VCaP (cell line): ENCODE data around the gene GCNT2.
"Not testable (repeated sequence)": the region's sequence is repeated elsewhere in the genome, so short reads cannot be mapped to it uniquely, and the experiment has no call there.

Experiments
- H3K27ac ChIP-seq: fragments of 450-650 bp; 2 replicates; pipeline ENCODE4 v1.5.1; 2017
- TF ChIP-seq, protein P1 (sequence below): fragments of 450-650 bp; conservative IDR thresholded peaks from 2 replicates; pipeline ENCODE4 v1.5.1; 2017; ENCODE audit warnings: mild to moderate bottlenecking, moderate library complexity

Gene GCNT2

GRCh38 chr6:10516953-10517352 lies 4.2 kb upstream of the GCNT2 start:
- TF ChIP-seq, protein P1, sequence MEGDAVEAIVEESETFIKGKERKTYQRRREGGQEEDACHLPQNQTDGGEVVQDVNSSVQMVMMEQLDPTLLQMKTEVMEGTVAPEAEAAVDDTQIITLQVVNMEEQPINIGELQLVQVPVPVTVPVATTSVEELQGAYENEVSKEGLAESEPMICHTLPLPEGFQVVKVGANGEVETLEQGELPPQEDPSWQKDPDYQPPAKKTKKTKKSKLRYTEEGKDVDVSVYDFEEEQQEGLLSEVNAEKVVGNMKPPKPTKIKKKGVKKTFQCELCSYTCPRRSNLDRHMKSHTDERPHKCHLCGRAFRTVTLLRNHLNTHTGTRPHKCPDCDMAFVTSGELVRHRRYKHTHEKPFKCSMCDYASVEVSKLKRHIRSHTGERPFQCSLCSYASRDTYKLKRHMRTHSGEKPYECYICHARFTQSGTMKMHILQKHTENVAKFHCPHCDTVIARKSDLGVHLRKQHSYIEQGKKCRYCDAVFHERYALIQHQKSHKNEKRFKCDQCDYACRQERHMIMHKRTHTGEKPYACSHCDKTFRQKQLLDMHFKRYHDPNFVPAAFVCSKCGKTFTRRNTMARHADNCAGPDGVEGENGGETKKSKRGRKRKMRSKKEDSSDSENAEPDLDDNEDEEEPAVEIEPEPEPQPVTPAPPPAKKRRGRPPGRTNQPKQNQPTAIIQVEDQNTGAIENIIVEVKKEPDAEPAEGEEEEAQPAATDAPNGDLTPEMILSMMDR: no peak
- no peak overlapping the region for H3K27ac ChIP-seq

DNA sequence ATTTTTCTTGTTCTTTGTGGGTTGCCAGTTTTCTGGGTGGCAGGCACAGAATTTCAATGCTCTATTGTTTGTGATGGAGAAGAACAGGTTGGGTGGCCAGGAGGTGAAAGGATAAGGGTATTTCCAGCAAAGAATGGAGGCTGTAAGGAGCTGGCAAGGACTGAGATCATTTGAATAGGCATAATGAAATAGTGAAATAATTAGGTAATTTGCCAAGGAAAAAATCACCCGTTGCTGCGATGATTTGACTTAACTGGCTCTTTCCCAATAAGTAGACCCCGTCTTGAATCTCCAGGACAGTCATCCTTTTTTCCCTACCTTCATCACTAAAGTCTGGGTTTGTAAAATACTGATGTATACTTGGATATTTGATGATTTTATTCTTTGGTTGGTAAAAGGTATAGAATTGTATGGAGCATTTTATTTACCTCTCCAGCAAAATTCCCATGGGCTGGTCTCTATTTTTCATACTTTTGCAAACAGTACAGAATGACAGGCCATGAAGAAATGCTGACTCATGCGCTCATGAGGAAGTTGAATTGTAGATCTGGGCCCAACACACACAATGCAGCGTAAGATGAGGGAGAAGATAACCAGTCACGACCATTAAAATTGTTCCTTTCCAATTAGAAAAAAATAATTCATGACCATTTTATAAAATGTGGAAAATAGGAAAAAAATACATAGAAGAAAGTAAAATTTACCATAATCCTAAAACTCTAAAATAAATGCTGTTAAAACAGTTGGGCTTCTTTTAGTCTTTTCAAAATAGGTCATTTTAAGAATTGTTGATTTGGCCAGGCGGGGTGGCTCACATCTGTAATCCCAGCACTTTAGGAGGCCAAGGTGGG lies 2.4 kb upstream of the GCNT2 start:
- TF ChIP-seq, protein P1: no peak
- H3K27ac ChIP-seq: no peak overlapping the region

DNA sequence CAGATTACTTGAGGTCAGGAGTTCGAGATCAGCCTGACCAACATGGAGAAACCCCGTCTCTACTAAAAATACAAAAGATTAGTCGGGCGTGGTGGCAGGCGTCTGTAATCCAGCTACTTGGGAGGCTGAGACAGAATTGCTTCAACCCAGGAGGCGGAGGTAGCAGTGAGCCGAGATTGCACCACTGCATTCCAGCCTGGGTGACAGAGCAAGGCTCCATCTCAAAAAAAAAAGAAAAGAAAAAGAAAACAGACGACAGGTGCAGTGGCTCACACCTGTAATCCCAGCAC lies 1.8 kb upstream of the GCNT2 start:
- not testable (repeated sequence) for H3K27ac ChIP-seq

- TF ChIP-seq, protein P1: no peak
- H3K27ac ChIP-seq: no peak overlapping the region
These were observed 683 bp upstream of the GCNT2 start for GRCh38 chr6:10520468-10520867.

- TF ChIP-seq, protein P1: no peak
- no peak overlapping the region for H3K27ac ChIP-seq
These were observed 1.9 kb downstream of the GCNT2 start for GRCh38 chr6:10522929-10523573.

- H3K27ac ChIP-seq: no peak overlapping the region
- TF ChIP-seq, protein P1: no peak
These were observed 5.0 kb downstream of the GCNT2 start for GRCh38 chr6:10526156-10526555.

DNA sequence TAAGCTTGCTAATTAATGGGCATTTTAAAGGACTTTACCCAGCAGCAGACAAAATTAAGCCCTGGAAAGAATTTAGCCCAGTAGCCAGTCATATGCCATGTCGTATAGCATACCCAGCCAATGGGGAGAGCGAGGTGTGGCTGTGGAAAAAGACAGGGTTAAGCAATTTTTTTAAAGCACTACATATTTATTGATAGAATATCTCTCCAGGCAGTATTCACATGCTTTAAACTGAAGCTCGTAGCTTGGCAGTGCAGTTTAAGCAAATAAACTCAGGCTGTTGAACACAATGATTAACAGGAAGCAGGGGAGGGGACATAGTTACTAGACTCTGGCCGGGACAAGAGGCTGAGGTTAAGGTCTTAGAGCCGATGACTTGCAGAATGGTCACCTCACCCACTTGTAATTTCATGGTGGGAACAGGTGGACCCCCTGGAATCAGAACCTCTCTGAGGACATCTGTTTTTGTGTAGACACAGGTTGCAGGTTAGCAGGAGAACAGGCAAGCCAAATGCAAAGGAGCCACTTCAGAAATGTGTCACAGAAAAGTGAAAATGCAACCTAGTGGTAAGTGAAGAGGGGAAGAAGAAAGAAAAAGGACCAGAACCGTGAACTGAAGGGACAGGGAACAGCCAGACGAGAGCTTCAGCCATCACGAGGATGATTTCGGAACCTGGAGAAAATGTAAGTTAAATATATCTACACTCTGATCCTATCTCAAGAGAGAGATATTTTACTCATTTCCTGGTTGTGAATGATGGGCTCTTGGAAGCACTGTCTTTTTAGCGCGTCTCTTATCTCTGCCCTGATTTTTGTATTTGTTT lies 7.2 kb downstream of the GCNT2 start:
- H3K27ac ChIP-seq: peak overlapping the region; percentile 62
- TF ChIP-seq, protein P1: no peak
